Stimulated activated CD8-positive, alpha-beta memory T cell treated with anti-CD3 and anti-CD28 coated beads, Interleukin-12 subunit alpha, Interleukin-12 subunit beta, amount 100 ng/mL, for 24 hours (primary cell): ENCODE results near the gene ZNF185.
"Not testable (repeated sequence)": the region's sequence is repeated elsewhere in the genome, so short reads cannot be mapped to it uniquely, and the experiment has no call there.

ENCODE experiments used
- DNase-seq: peaks from one replicate; pipeline ENCODE4 v3.0.0-alpha.2; 2020; ENCODE audit errors: extremely low read depth

The ZNF185 gene

GRCh38 chrX:152895724-152896420, 2.0 kb upstream of the ZNF185 start:
- no peak for DNase-seq

GRCh38 chrX:152896450-152896849, 1.4 kb upstream of the ZNF185 start:
- no peak for DNase-seq

GRCh38 chrX:152898442-152898841, 575 bp downstream of the ZNF185 start:
- no peak for DNase-seq

GRCh38 chrX:152899111-152899873, 1.4 kb downstream of the ZNF185 start:
- DNase-seq = no peak

GRCh38 chrX:152899874-152900719, 2.2 kb downstream of the ZNF185 start:
- no peak for DNase-seq

GRCh38 chrX:152900937-152901445, 3.1 kb downstream of the ZNF185 start:
- DNase-seq = no peak

GRCh38 chrX:152901816-152902501, 4.1 kb downstream of the ZNF185 start:
- DNase-seq = no peak

- DNase-seq = no peak
Observed at GRCh38 chrX:152902502-152902820, 4.6 kb downstream of the ZNF185 start.

- DNase-seq = no peak
Observed at GRCh38 chrX:152903589-152903988, 5.7 kb downstream of the ZNF185 start.

GRCh38 chrX:152904151-152905080, 6.5 kb downstream of the ZNF185 start:
- DNase-seq = no peak

- no peak for DNase-seq
Observed at GRCh38 chrX:152905081-152905420, 7.2 kb downstream of the ZNF185 start.

- DNase-seq = no peak
Observed at GRCh38 chrX:152907084-152907651, 9.3 kb downstream of the ZNF185 start.

- DNase-seq = no peak
Observed at GRCh38 chrX:152908486-152908885, 10.6 kb downstream of the ZNF185 start.

GRCh38 chrX:152910018-152910417, 12.2 kb downstream of the ZNF185 start:
- DNase-seq = not testable (repeated sequence)

GRCh38 chrX:152912106-152912505, 14.2 kb downstream of the ZNF185 start:
- no peak for DNase-seq

- no peak for DNase-seq
Observed at GRCh38 chrX:152912641-152913040, 14.8 kb downstream of the ZNF185 start.

- DNase-seq = no peak
Observed at GRCh38 chrX:152913346-152913745, 15.5 kb downstream of the ZNF185 start.

- no peak for DNase-seq
Observed at GRCh38 chrX:152913910-152914309, 16.0 kb downstream of the ZNF185 start.

GRCh38 chrX:152915541-152916241, 17.8 kb downstream of the ZNF185 start:
- no peak for DNase-seq
